Endothelial cell of umbilical vein (primary cell): ENCODE data around the gene ZBTB25. TPM values are rescaled to one million over a fixed set of nuclear protein-coding genes. Genes with fewer than 3 reads are reported as not detected.

Source experiments
- BruUV-seq: library from RNA; stranded (reverse); fragments of 400-500 nt; replicated peaks from 2 replicates; lab custom pipeline; 2021; lab: Mats Ljungman, UMichigan
- CTCF ChIA-PET: fragments of 300-600, 350-600 bp; sonication (Branson Sonifier 250); formaldehyde crosslinking; loops from one replicate; lab custom pipeline; 2021; ENCODE audit warnings: antibody characterized with exemption, inconsistent platforms; lab: Charles Lee
- POLR2A ChIA-PET: fragments of 300-600, 350-600 bp; sonication (Branson Sonifier 250); formaldehyde crosslinking; loops from one replicate; lab custom pipeline; 2021; ENCODE audit warnings: antibody characterized with exemption, inconsistent platforms; lab: Charles Lee
- DNase-seq: peaks from one replicate; pipeline ENCODE4 v3.0.0-alpha.2; 2011; ENCODE audit warnings: low read depth, low spot score
- FAIRE-seq: peaks from 2 replicates; lab custom pipeline; 2011; peaks lifted over from hg19 to GRCh38; lab: Jason Lieb, UNC
- H2AFZ ChIP-seq: 2 replicates; pipeline ENCODE4 v1.6.0; 2012; ENCODE audit warnings: low read depth, low read length, control low read depth, inconsistent platforms
- H3K27ac ChIP-seq: 2 replicates; pipeline ENCODE4 v1.5.1; 2011; ENCODE audit warnings: low read depth, mild to moderate bottlenecking, control low read depth, low read length, moderate library complexity; ENCODE audit not compliant: insufficient read depth
- H3K27me3 ChIP-seq, 2 experiments: 2 replicates each; pipeline versions ENCODE4 v1.6.0 to v1.6.1; 2011; ENCODE audit warnings: low read length in 2 of 2, mixed read lengths in 1 of 2; ENCODE audit not compliant: control insufficient read depth in 2 of 2, insufficient read depth in 2 of 2
- H3K36me3 ChIP-seq, 2 experiments: 2 replicates in 1 of 2; 3 replicates in 1 of 2; pipeline ENCODE4 v1.5.1; 2011; ENCODE audit warnings: low read length in 2 of 2, mild to moderate bottlenecking in 1 of 2, moderate library complexity in 1 of 2; ENCODE audit not compliant: control insufficient read depth in 2 of 2, insufficient read depth in 2 of 2; ENCODE audit errors: extremely low read depth in 1 of 2
- H3K4me1 ChIP-seq: 3 replicates; pipeline ENCODE4 v1.5.1; 2011; ENCODE audit warnings: mild to moderate bottlenecking, low read length; ENCODE audit not compliant: control insufficient read depth, insufficient read depth; ENCODE audit errors: extremely low read depth
- H3K4me2 ChIP-seq: 2 replicates; pipeline ENCODE4 v1.6.1; 2011; ENCODE audit warnings: low read length, control low read depth, mixed read lengths; ENCODE audit not compliant: insufficient read depth
- H3K4me3 ChIP-seq, 3 experiments: fragments of 200-600 bp in 1 of 3; sonication (generic), shearing (Covaris generic) in 1 of 3; replicated peaks in 1 of 3; 2 replicates each; pipeline ENCODE4 v1.5.1; 2011 to 2016; ENCODE audit warnings: control low read depth in 3 of 3, low read length in 3 of 3, mild to moderate bottlenecking in 2 of 3, inconsistent platforms in 1 of 3, low read depth in 1 of 3, moderate library complexity in 1 of 3; ENCODE audit not compliant: insufficient read depth in 1 of 3
- H3K79me2 ChIP-seq: 2 replicates; pipeline ENCODE4 v1.6.0; 2012; ENCODE audit warnings: low read length, inconsistent platforms; ENCODE audit not compliant: control insufficient read depth, insufficient read depth
- H3K9ac ChIP-seq: replicated peaks from 2 replicates; pipeline ENCODE3; 2011; ENCODE audit warnings: low read length, control low read depth; ENCODE audit not compliant: insufficient read depth; ENCODE audit errors: extremely low read depth
- H3K9me1 ChIP-seq: replicated peaks from 3 replicates; pipeline ENCODE4 v1.6.0; 2011; ENCODE audit warnings: mild to moderate bottlenecking, low read length; ENCODE audit not compliant: control insufficient read depth, insufficient read depth; ENCODE audit errors: extremely low read depth
- H3K9me3 ChIP-seq: replicated peaks from 2 replicates; pipeline ENCODE4 v1.5.1; 2012; ENCODE audit warnings: low read length, inconsistent platforms; ENCODE audit not compliant: control insufficient read depth, insufficient read depth
- H4K20me1 ChIP-seq: replicated peaks from 2 replicates; pipeline ENCODE3; 2011; ENCODE audit warnings: mild to moderate bottlenecking, low read length; ENCODE audit not compliant: control insufficient read depth, insufficient read depth; ENCODE audit errors: extremely low read depth
- CTCF ChIP-seq, 2 donors: IDR thresholded peaks; 1 replicate in 1 of 2; 2 replicates in 1 of 2; pipeline ENCODE4 v1.5.1; 2011; ENCODE audit warnings: low read length in 2 of 2, mild to moderate bottlenecking in 2 of 2, moderate library complexity in 2 of 2, control low read depth in 1 of 2, inconsistent platforms in 1 of 2, low read depth in 1 of 2; ENCODE audit not compliant: insufficient read depth in 1 of 2; ENCODE audit errors: extremely low read depth in 1 of 2
- EZH2 ChIP-seq: IDR thresholded peaks from 2 replicates; pipeline ENCODE4 v1.6.1; 2012; ENCODE audit warnings: borderline replicate concordance, low read depth, mild to moderate bottlenecking, moderate library complexity, low read length, inconsistent platforms; ENCODE audit not compliant: severe bottlenecking
- FOS ChIP-seq: IDR thresholded peaks from 2 replicates; pipeline ENCODE4 v1.6.1; 2011; ENCODE audit warnings: mild to moderate bottlenecking, low read length, moderate library complexity, borderline replicate concordance; ENCODE audit not compliant: insufficient read depth
- GATA2 ChIP-seq: IDR thresholded peaks from 2 replicates; pipeline ENCODE4 v1.7.0; 2011; ENCODE audit warnings: low read depth, mild to moderate bottlenecking, moderate library complexity, mixed read lengths, low read length; ENCODE audit not compliant: insufficient read length, insufficient read depth
- JUN ChIP-seq: IDR thresholded peaks from 2 replicates; pipeline ENCODE4 v1.6.1; 2011; ENCODE audit warnings: borderline replicate concordance, low read depth; ENCODE audit not compliant: insufficient read length, insufficient read depth
- MAX ChIP-seq: IDR thresholded peaks from 2 replicates; pipeline ENCODE4 v1.6.1; 2011; ENCODE audit not compliant: insufficient read depth, insufficient read length
- MYC ChIP-seq: IDR thresholded peaks from one replicate; pipeline ENCODE4 v1.6.1; 2011; ENCODE audit warnings: mild to moderate bottlenecking, low read depth, low read length
- POLR2A ChIP-seq: IDR thresholded peaks from 2 replicates; pipeline ENCODE4 v1.6.1; 2012; ENCODE audit warnings: low read depth, mild to moderate bottlenecking, control low read depth, low read length
- POLR2AphosphoS5 ChIP-seq: IDR thresholded peaks from 2 replicates; pipeline ENCODE4 v1.6.1; 2012; ENCODE audit warnings: low read depth, mild to moderate bottlenecking, control low read depth, low read length, moderate library complexity; ENCODE audit not compliant: insufficient read depth
- dilution Hi-C: fragments of 300-500 bp; cut with MboI; formaldehyde crosslinking; loops from one replicate; pipeline ENCODE4 v1.15.0; 2019; ENCODE audit warnings: low sequenced_read_pairs; ENCODE audit not compliant: extremely low pct_ligation_motif_present
- intact Hi-C: fragments of 100-400 bp; cut with micrococcal nuclease; formaldehyde crosslinking; loops from one replicate; pipeline ENCODE4 v1.10.0; 2022
- polyA plus RNA-seq, 4 experiments: library from polyadenylated mRNA; depleted of rRNA in 3 of 4; stranded (reverse) in 3 of 4; unstranded in 1 of 4; fragments of >200 nt; gene quantifications; 2 replicates each; pipeline versions ENCODE4 v1.2.1 to v1.2.3, GENCODE V29; 2011 to 2012; ENCODE audit warnings: missing spikeins in 1 of 4
- total RNA-seq: library from RNA; stranded (reverse); gene quantifications from 2 replicates; pipeline ENCODE4 v1.2.3, GENCODE V29; 2021

Gene ZBTB25
- total and polyA plus RNA-seq, 2 donors (not counting 3 experiments of a cell fraction or from before 2014, with no cell fraction given), result 3.2 to 7.7 TPM

- no peak overlapping the region for H2AFZ ChIP-seq
- H3K4me1 ChIP-seq, result peaks cover 7% of the 10 kb centered on the region
- H3K36me3 ChIP-seq, result no peaks in the 10 kb centered on the region
- no peaks in the 10 kb centered on the region for H3K9me3 ChIP-seq
- TF ChIP-seq POLR2A (no peak), EZH2 (no peak), MYC (no peak), CTCF (IDR thresholded peaks at IDR 0.05; ENCODE audit: extremely low read depth in 1 of 2, insufficient read depth in 1 of 2, low read depth in 1 of 2, low read length in 2 of 2) (no peak), JUN (no peak), FOS (no peak), POLR2AphosphoS5 (no peak), MAX (no peak), GATA2 (no peak)
- no peak for DNase-seq
- CTCF ChIA-PET, result no interaction called here
- H3K79me2 ChIP-seq, result peaks cover 89% of the 10 kb centered on the region
- H3K4me3 ChIP-seq, result no peak overlapping the region
- dilution Hi-C loops (no loop called here), intact Hi-C loops (loop anchor here (5.0 kb wide), 1 partner anchor 249 kb away; no protein-coding TSS in a partner anchor)
- peaks cover 2% of the 10 kb centered on the region for H3K9me1 ChIP-seq
- H3K27me3 ChIP-seq, result no peaks in the 10 kb centered on the region
- peaks cover 28% of the 10 kb centered on the region for H4K20me1 ChIP-seq
- no peak overlapping the region for H3K4me2 ChIP-seq
- no TSS peak for BruUV-seq
- no peak overlapping the region for H3K9ac ChIP-seq
- POLR2A ChIA-PET, result no interaction called here
- no peak overlapping the region for H3K27ac ChIP-seq
- no peak for FAIRE-seq
These were observed 9.6 kb upstream of the ZBTB25 start for GRCh38 chr14:64513271-64513670.
